ENCODE measurements around the gene RAD51B.

Gene RAD51B

GRCh38 chr14:68554231-68554630 is 734.7 kb downstream of the RAD51B start:
- TF ChIP-seq, protein P1, sequence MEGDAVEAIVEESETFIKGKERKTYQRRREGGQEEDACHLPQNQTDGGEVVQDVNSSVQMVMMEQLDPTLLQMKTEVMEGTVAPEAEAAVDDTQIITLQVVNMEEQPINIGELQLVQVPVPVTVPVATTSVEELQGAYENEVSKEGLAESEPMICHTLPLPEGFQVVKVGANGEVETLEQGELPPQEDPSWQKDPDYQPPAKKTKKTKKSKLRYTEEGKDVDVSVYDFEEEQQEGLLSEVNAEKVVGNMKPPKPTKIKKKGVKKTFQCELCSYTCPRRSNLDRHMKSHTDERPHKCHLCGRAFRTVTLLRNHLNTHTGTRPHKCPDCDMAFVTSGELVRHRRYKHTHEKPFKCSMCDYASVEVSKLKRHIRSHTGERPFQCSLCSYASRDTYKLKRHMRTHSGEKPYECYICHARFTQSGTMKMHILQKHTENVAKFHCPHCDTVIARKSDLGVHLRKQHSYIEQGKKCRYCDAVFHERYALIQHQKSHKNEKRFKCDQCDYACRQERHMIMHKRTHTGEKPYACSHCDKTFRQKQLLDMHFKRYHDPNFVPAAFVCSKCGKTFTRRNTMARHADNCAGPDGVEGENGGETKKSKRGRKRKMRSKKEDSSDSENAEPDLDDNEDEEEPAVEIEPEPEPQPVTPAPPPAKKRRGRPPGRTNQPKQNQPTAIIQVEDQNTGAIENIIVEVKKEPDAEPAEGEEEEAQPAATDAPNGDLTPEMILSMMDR (IDR thresholded peaks at IDR 0.05; ENCODE audit: borderline replicate concordance, insufficient read depth, low read depth, low read length) = no peak
- H3K4me3 ChIP-seq (ENCODE audit: low read depth, low read length) = no peak overlapping the region

DNA sequence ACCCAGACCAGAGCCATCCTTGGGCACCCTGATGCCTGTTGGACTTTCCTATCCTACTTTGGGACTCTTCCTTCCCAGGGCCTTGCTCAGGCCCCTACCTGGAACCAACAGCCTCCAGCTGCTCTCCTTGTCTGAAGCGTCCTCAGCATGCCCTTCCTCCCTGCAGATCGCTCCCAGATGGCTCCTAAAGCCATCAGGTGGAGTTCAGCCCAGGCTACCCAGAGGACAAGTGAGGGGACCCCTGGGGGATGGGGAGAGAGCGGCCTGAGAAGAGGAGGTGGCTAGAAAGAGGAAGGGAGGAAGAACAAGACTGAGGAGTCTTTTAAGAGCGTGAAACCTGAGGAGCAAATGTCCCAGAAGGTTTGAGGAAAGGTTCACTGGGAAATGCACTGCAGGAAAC is 736.7 kb downstream of the RAD51B start:
- TF ChIP-seq, protein P1 (IDR thresholded peaks at IDR 0.05; ENCODE audit: borderline replicate concordance, insufficient read depth, low read depth, low read length) = no peak

GRCh38 chr14:68557648-68558047 is 738.1 kb downstream of the RAD51B start:
- TF ChIP-seq, protein P1 (IDR thresholded peaks at IDR 0.05; ENCODE audit: borderline replicate concordance, insufficient read depth, low read depth, low read length) = no peak
- no peak overlapping the region for H3K4me3 ChIP-seq (ENCODE audit: low read depth, low read length)

More for the DNA sequence above, 736.7 kb downstream of the RAD51B start:
- H3K4me3 ChIP-seq (ENCODE audit: low read depth, low read length) = no peak overlapping the region

DNA sequence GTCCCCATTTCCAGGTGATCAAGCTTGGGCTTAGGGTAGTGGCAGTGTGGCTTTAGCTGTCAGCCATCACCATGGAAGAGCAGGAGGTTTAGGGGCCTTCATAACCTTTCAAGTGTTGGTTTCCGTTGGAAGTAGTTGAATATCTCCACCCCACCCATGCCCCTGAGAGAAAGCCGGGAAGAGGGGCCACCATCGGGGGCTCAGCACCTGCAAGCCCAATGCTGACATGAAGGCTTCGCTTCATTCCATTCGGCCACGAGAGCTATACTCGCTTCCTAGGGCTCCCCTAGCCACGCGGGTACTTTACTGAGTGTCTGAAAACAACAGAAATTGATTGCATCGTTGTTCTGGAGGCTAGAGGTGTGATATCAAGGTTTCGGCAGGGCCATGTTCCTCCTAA is 738.5 kb downstream of the RAD51B start:
- H3K4me3 ChIP-seq (ENCODE audit: low read depth, low read length) = no peak overlapping the region
- TF ChIP-seq, protein P1 (IDR thresholded peaks at IDR 0.05; ENCODE audit: borderline replicate concordance, insufficient read depth, low read depth, low read length) = no peak

DNA sequence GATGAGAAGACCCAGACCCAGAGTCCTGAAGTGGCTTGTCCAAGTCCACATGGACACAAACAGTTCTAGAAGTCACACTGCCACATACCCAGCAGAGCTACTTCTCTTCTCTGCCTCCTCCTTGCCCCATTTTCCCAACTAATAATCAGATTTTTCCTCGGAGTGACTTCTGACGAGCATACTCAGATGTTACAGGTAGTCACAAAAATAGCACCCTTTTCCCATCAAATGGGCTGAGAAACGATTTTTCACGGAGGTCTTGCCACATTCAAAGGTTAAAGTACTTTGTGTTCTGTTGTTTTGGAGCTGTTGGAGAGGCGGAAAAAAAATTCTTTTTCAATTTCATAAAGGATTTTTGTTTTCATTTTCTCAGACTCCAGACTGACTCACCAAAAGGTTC is 740.4 kb downstream of the RAD51B start:
- H3K4me3 ChIP-seq (ENCODE audit: low read depth, low read length) = no peak overlapping the region
- TF ChIP-seq, protein P1 (IDR thresholded peaks at IDR 0.05; ENCODE audit: borderline replicate concordance, insufficient read depth, low read depth, low read length) = no peak

GRCh38 chr14:68561531-68562007 is 742.0 kb downstream of the RAD51B start:
- H3K4me3 ChIP-seq (ENCODE audit: low read depth, low read length) = no peak overlapping the region
- TF ChIP-seq, protein P1 (IDR thresholded peaks at IDR 0.05; ENCODE audit: borderline replicate concordance, insufficient read depth, low read depth, low read length) = no peak

DNA sequence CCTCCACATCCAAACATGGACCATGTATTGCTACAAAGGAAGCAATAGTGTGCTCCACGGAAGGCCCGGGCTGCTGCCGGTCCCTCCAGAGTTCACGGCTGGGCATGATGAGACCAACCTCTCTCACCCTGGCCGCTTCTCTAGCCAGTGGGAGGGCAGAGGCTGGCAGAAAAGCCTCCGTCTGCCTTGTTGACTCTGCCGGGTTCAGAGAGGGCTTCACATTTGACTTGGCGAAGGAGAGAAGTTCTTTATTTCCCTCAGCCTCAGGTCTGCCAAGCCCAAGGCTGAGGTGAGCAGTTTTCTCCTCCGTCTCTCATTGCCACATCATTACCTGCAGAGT is 743.3 kb downstream of the RAD51B start:
- TF ChIP-seq, protein P1 (IDR thresholded peaks at IDR 0.05; ENCODE audit: borderline replicate concordance, insufficient read depth, low read depth, low read length) = no peak

More for the DNA sequence above, 743.3 kb downstream of the RAD51B start:
- no peak overlapping the region for H3K4me3 ChIP-seq (ENCODE audit: low read depth, low read length)
